T1000 (cell line): ENCODE data around the gene WSB1.
"Not testable (repeated sequence)": the region's sequence is repeated elsewhere in the genome, so short reads cannot be mapped to it uniquely, and the experiment has no call there.

Experiments
- DNase-seq: peaks from one replicate; lab custom pipeline; 2025; ENCODE audit warnings: mixed read lengths; lab: John Stamatoyannopoulos, UW

The WSB1 gene

GRCh38 chr17:27293898-27294688 is at the start of gene WSB1:
WSB1 (plus strand) TSS chr17:27294114; CDS start chr17:27294396, 282 bp downstream.
- DNase-seq, result peak; percentile 97

- DNase-seq, result no peak
These were observed 49.3 kb upstream of the WSB1 start for GRCh38 chr17:27244491-27245223.

- no peak for DNase-seq
These were observed 48.7 kb upstream of the WSB1 start for GRCh38 chr17:27245230-27245696.

- DNase-seq, result no peak
These were observed 47.4 kb upstream of the WSB1 start for GRCh38 chr17:27246537-27246936.

- peak; percentile 76 for DNase-seq
These were observed 46.6 kb upstream of the WSB1 start for GRCh38 chr17:27247071-27247957.

GRCh38 chr17:27247958-27248342 is 46.0 kb upstream of the WSB1 start:
- DNase-seq, result no peak

GRCh38 chr17:27250791-27251190 is 43.1 kb upstream of the WSB1 start:
- DNase-seq, result not testable (repeated sequence)

GRCh38 chr17:27254802-27255201 is 39.1 kb upstream of the WSB1 start:
- DNase-seq, result not testable (repeated sequence)

GRCh38 chr17:27256225-27257030 is 37.5 kb upstream of the WSB1 start:
- DNase-seq, result no peak

GRCh38 chr17:27257031-27257357 is 36.9 kb upstream of the WSB1 start:
- DNase-seq, result no peak

- DNase-seq, result no peak
These were observed 34.6 kb upstream of the WSB1 start for GRCh38 chr17:27259356-27259755.

GRCh38 chr17:27263386-27263785 is 30.5 kb upstream of the WSB1 start:
- no peak for DNase-seq

GRCh38 chr17:27264068-27264812 is 29.7 kb upstream of the WSB1 start:
- DNase-seq, result no peak

- no peak for DNase-seq
These were observed 28.6 kb upstream of the WSB1 start for GRCh38 chr17:27265333-27265732.

GRCh38 chr17:27266228-27266627 is 27.7 kb upstream of the WSB1 start:
- DNase-seq, result no peak

- no peak for DNase-seq
These were observed 25.4 kb upstream of the WSB1 start for GRCh38 chr17:27268394-27269085.

GRCh38 chr17:27269201-27269600 is 24.7 kb upstream of the WSB1 start:
- DNase-seq, result no peak

- DNase-seq, result no peak
These were observed 23.9 kb upstream of the WSB1 start for GRCh38 chr17:27269974-27270373.

GRCh38 chr17:27276653-27277156 is 17.2 kb upstream of the WSB1 start:
- no peak for DNase-seq

- not testable (repeated sequence) for DNase-seq
These were observed 14.8 kb upstream of the WSB1 start for GRCh38 chr17:27279132-27279531.
